ENCODE data around the gene RUNX1. TPM values are rescaled to one million over a fixed set of nuclear protein-coding genes. Genes with fewer than 3 reads are reported as not detected.

The RUNX1 gene
- total and polyA plus RNA-seq, 3 experiments from 2014 or later: 22.0 to 41.5 (median 40.3) TPM

- Histone ChIP-seq H3K4me3 (ENCODE audit: low read length) (no peak overlapping the region), H3K9me3 (ENCODE audit: low read length) (no peaks in the 10 kb centered on the region), H3K36me3 (ENCODE audit: insufficient read depth, low read length) (no peaks in the 10 kb centered on the region), H3K27ac (ENCODE audit: low read depth, low read length) (no peak overlapping the region), H3K4me1 (ENCODE audit: insufficient read depth, low read length) (peaks cover 5% of the 10 kb centered on the region), H3K27me3 (ENCODE audit: insufficient read depth, low read length, poor library complexity, severe bottlenecking) (no peaks in the 10 kb centered on the region)
- no peaks in the 10 kb centered on the region for H3K27me3 Mint-ChIP-seq
- no peak overlapping the region for H3K27ac Mint-ChIP-seq
- H3K9me3 Mint-ChIP-seq: peaks cover 0 to 3% (median 0%) of the 10 kb centered on the region in 5 donors
- no peak for DNase-seq
- POLR2A ChIA-PET: no interaction called here
- CTCF ChIA-PET: interaction anchor here (1.0 to 2.0 kb wide), 3 partner anchors 10 to 160 kb away, joined by 3 to 5 read pairs (median 4); no protein-coding TSS in a partner anchor
- H3K4me1 Mint-ChIP-seq: peaks cover 11 to 21% (median 19%) of the 10 kb centered on the region in 3 donors
- H3K36me3 Mint-ChIP-seq: peaks cover 0 to 2% (median 0%) of the 10 kb centered on the region in 3 donors
- no peak overlapping the region for H3K4me3 Mint-ChIP-seq
These were observed 9.0 kb upstream of the RUNX1 start for GRCh38 chr21:35058058-35058457.

- H3K4me1 Mint-ChIP-seq: peaks cover 11 to 21% (median 19%) of the 10 kb centered on the region in 3 donors
- no peak overlapping the region for H3K4me3 ChIP-seq (ENCODE audit: low read length)
- CTCF ChIA-PET: interaction anchor here (1.3 to 2.0 kb wide), 2 partner anchors 9 to 159 kb away, joined by 4 to 5 read pairs; no protein-coding TSS in a partner anchor
- peak overlapping the region in 1 of 7 donors; percentile 24 for H3K4me3 Mint-ChIP-seq
- peak overlapping the region in 1 of 8 donors; percentile 86 for H3K27ac Mint-ChIP-seq
- H3K36me3 Mint-ChIP-seq: peaks cover 0 to 2% (median 0%) of the 10 kb centered on the region in 3 donors
- H3K4me1 ChIP-seq (ENCODE audit: insufficient read depth, low read length): peaks cover 12% of the 10 kb centered on the region
- no peak overlapping the region for H3K27ac ChIP-seq (ENCODE audit: low read depth, low read length)
- H3K27me3 ChIP-seq (ENCODE audit: insufficient read depth, low read length, poor library complexity, severe bottlenecking): no peaks in the 10 kb centered on the region
- POLR2A ChIA-PET: no interaction called here
- H3K27me3 Mint-ChIP-seq: no peaks in the 10 kb centered on the region
- no peak for DNase-seq
- no peaks in the 10 kb centered on the region for H3K36me3 ChIP-seq (ENCODE audit: insufficient read depth, low read length)
- no peaks in the 10 kb centered on the region for H3K9me3 ChIP-seq (ENCODE audit: low read length)
- peaks cover 0 to 3% (median 0%) of the 10 kb centered on the region in 5 donors for H3K9me3 Mint-ChIP-seq
These were observed 8.3 kb upstream of the RUNX1 start for GRCh38 chr21:35057428-35057827.

- Histone ChIP-seq H3K27me3 (ENCODE audit: insufficient read depth, low read length, poor library complexity, severe bottlenecking) (no peaks in the 10 kb centered on the region), H3K36me3 (ENCODE audit: insufficient read depth, low read length) (no peaks in the 10 kb centered on the region), H3K27ac (ENCODE audit: low read depth, low read length) (no peak overlapping the region), H3K4me3 (ENCODE audit: low read length) (no peak overlapping the region), H3K4me1 (ENCODE audit: insufficient read depth, low read length) (peaks cover 43% of the 10 kb centered on the region), H3K9me3 (ENCODE audit: low read length) (no peaks in the 10 kb centered on the region)
- H3K4me3 Mint-ChIP-seq: no peak overlapping the region
- POLR2A ChIA-PET: no interaction called here
- peaks cover 0 to 7% of the 10 kb centered on the region in 2 donors for H3K27me3 Mint-ChIP-seq
- H3K4me1 Mint-ChIP-seq: peaks cover 36 to 39% (median 38%) of the 10 kb centered on the region in 3 donors
- CTCF ChIA-PET: interaction anchor here (0.5 to 7.4 kb wide), 2 partner anchors 166 to 687 kb away, joined by 3 to 83 read pairs; no protein-coding TSS in a partner anchor
- no peak for DNase-seq
- peak overlapping the region in 1 of 8 donors; percentile 21 for H3K27ac Mint-ChIP-seq
- H3K36me3 Mint-ChIP-seq: peaks cover 0 to 3% (median 0%) of the 10 kb centered on the region in 3 donors
- peaks cover 0 to 2% (median 0%) of the 10 kb centered on the region in 5 donors for H3K9me3 Mint-ChIP-seq
These were observed 4.4 kb upstream of the RUNX1 start for GRCh38 chr21:35053356-35054096.

GRCh38 chr21:35052801-35053200, 3.7 kb upstream of the RUNX1 start:
- Histone ChIP-seq H3K36me3 (ENCODE audit: insufficient read depth, low read length) (no peaks in the 10 kb centered on the region), H3K27ac (ENCODE audit: low read depth, low read length) (no peak overlapping the region), H3K9me3 (ENCODE audit: low read length) (no peaks in the 10 kb centered on the region), H3K4me3 (ENCODE audit: low read length) (no peak overlapping the region), H3K4me1 (ENCODE audit: insufficient read depth, low read length) (peaks cover 43% of the 10 kb centered on the region), H3K27me3 (ENCODE audit: insufficient read depth, low read length, poor library complexity, severe bottlenecking) (no peaks in the 10 kb centered on the region)
- Mint-ChIP-seq H3K9me3 (peaks cover 0 to 2% (median under 1%) of the 10 kb centered on the region in 5 donors), H3K27me3 (peaks cover 0 to 13% of the 10 kb centered on the region in 2 donors), H3K36me3 (peaks cover 0 to 10% (median 0%) of the 10 kb centered on the region in 3 donors), H3K4me1 (peaks cover 36 to 39% (median 37%) of the 10 kb centered on the region in 3 donors), H3K4me3 (no peak overlapping the region), H3K27ac (peak overlapping the region in 3 of 8 donors; percentile 11 to 49 (median 29))
- ChIA-PET POLR2A (interaction anchor here (2.4 kb wide), 1 partner anchor 165 kb away, joined by 6 read pairs; no protein-coding TSS in a partner anchor), CTCF (interaction anchor here (0.5 to 7.4 kb wide), 3 partner anchors 22 to 686 kb away, joined by 3 to 83 read pairs (median 5); no protein-coding TSS in a partner anchor)
- DNase-seq: no peak

GRCh38 chr21:35051287-35051818, 2.3 kb upstream of the RUNX1 start:
- Histone ChIP-seq H3K9me3 (ENCODE audit: low read length) (no peaks in the 10 kb centered on the region), H3K36me3 (ENCODE audit: insufficient read depth, low read length) (no peaks in the 10 kb centered on the region), H3K27me3 (ENCODE audit: insufficient read depth, low read length, poor library complexity, severe bottlenecking) (no peaks in the 10 kb centered on the region), H3K4me1 (ENCODE audit: insufficient read depth, low read length) (peaks cover 43% of the 10 kb centered on the region), H3K4me3 (ENCODE audit: low read length) (peak overlapping the region; percentile 2), H3K27ac (ENCODE audit: low read depth, low read length) (peak overlapping the region; percentile 4)
- Mint-ChIP-seq H3K36me3 (peaks cover 0 to 21% (median 0%) of the 10 kb centered on the region in 3 donors), H3K9me3 (peaks cover 0 to 7% (median 2%) of the 10 kb centered on the region in 5 donors), H3K4me1 (peaks cover 43 to 48% (median 47%) of the 10 kb centered on the region in 3 donors), H3K4me3 (peak overlapping the region; percentile 52 to 98 (median 97)), H3K27ac (peak overlapping the region; percentile 92 to 98 (median 97)), H3K27me3 (peaks cover 0 to 20% of the 10 kb centered on the region in 2 donors)
- POLR2A ChIA-PET: interaction anchor here (0.6 to 2.8 kb wide), 7 partner anchors 11 to 1668 kb away, joined by 4 to 13 read pairs (median 5); no protein-coding TSS in a partner anchor
- CTCF ChIA-PET: interaction anchor here (0.7 to 7.4 kb wide), 25 partner anchors 8 to 349 kb away, joined by 3 to 83 read pairs (median 4); no protein-coding TSS in a partner anchor
- DNase-seq: peak; percentile 69 to 89 (median 81)

- peak overlapping the region; percentile 92 to 98 (median 97) for H3K27ac Mint-ChIP-seq
- POLR2A ChIA-PET: interaction anchor here (0.9 to 2.8 kb wide), 5 partner anchors 13 to 163 kb away, joined by 5 to 13 read pairs (median 6); no protein-coding TSS in a partner anchor
These were observed 1.5 kb upstream of the RUNX1 start for GRCh38 chr21:35050348-35051286.

GRCh38 chr21:35048183-35048601, 910 bp downstream of the RUNX1 start:
- CTCF ChIA-PET: interaction anchor here (1.0 to 7.4 kb wide), 15 partner anchors 10 to 168 kb away, joined by 3 to 83 read pairs (median 6); no protein-coding TSS in a partner anchor
- peaks cover 0 to 7% (median 2%) of the 10 kb centered on the region in 5 donors for H3K9me3 Mint-ChIP-seq

More at GRCh38 chr21:35050348-35051286, 1.5 kb upstream of the RUNX1 start:
- peaks cover 0 to 7% (median 2%) of the 10 kb centered on the region in 5 donors for H3K9me3 Mint-ChIP-seq
- CTCF ChIA-PET: interaction anchor here (0.8 to 7.4 kb wide), 19 partner anchors 8 to 350 kb away, joined by 3 to 83 read pairs (median 5); no protein-coding TSS in a partner anchor
- peaks cover 0 to 24% (median 0%) of the 10 kb centered on the region in 3 donors for H3K36me3 Mint-ChIP-seq
- DNase-seq: no peak
- H3K27me3 Mint-ChIP-seq: peaks cover 0 to 20% of the 10 kb centered on the region in 2 donors
- no peaks in the 10 kb centered on the region for H3K9me3 ChIP-seq (ENCODE audit: low read length)
- H3K27me3 ChIP-seq (ENCODE audit: insufficient read depth, low read length, poor library complexity, severe bottlenecking): no peaks in the 10 kb centered on the region
- H3K4me3 Mint-ChIP-seq: peak overlapping the region; percentile 92 to 98 (median 97)
- H3K36me3 ChIP-seq (ENCODE audit: insufficient read depth, low read length): no peaks in the 10 kb centered on the region
- peak overlapping the region; percentile 4 for H3K27ac ChIP-seq (ENCODE audit: low read depth, low read length)
- peaks cover 48 to 55% (median 54%) of the 10 kb centered on the region in 3 donors for H3K4me1 Mint-ChIP-seq
- peak overlapping the region; percentile 2 for H3K4me3 ChIP-seq (ENCODE audit: low read length)
- peaks cover 46% of the 10 kb centered on the region for H3K4me1 ChIP-seq (ENCODE audit: insufficient read depth, low read length)

More at GRCh38 chr21:35048183-35048601, 910 bp downstream of the RUNX1 start:
- H3K27ac ChIP-seq (ENCODE audit: low read depth, low read length): peak overlapping the region; percentile 78
- Mint-ChIP-seq H3K4me1 (peaks cover 73 to 79% (median 78%) of the 10 kb centered on the region in 3 donors), H3K27me3 (peaks cover 0 to 20% of the 10 kb centered on the region in 2 donors), H3K27ac (peak overlapping the region; percentile 92 to 98 (median 97)), H3K36me3 (peaks cover 0 to 34% (median under 1%) of the 10 kb centered on the region in 3 donors), H3K4me3 (peak overlapping the region; percentile 92 to 98 (median 97))
- no peaks in the 10 kb centered on the region for H3K27me3 ChIP-seq (ENCODE audit: insufficient read depth, low read length, poor library complexity, severe bottlenecking)
- no peaks in the 10 kb centered on the region for H3K9me3 ChIP-seq (ENCODE audit: low read length)
- POLR2A ChIA-PET: interaction anchor here (0.6 to 2.9 kb wide), 16 partner anchors 10 to 240 kb away, joined by 3 to 40 read pairs (median 4); no protein-coding TSS in a partner anchor
- no peaks in the 10 kb centered on the region for H3K36me3 ChIP-seq (ENCODE audit: insufficient read depth, low read length)
- H3K4me1 ChIP-seq (ENCODE audit: insufficient read depth, low read length): peaks cover 66% of the 10 kb centered on the region
- peak in 1 of 5 donors; percentile 56 for DNase-seq
- H3K4me3 ChIP-seq (ENCODE audit: low read length): peak overlapping the region; percentile 83
